8988T (cell line): ENCODE results near the gene MARK1.
"Not testable (repeated sequence)": the region's sequence is repeated elsewhere in the genome, so short reads cannot be mapped to it uniquely, and the experiment has no call there.

ENCODE experiments used
- DNase-seq: peaks from one replicate; pipeline ENCODE4 v3.0.0; 2011

The MARK1 gene

GRCh38 chr1:220529521-220530020 lies 1.6 kb downstream of the MARK1 start:
- no peak for DNase-seq

DNA sequence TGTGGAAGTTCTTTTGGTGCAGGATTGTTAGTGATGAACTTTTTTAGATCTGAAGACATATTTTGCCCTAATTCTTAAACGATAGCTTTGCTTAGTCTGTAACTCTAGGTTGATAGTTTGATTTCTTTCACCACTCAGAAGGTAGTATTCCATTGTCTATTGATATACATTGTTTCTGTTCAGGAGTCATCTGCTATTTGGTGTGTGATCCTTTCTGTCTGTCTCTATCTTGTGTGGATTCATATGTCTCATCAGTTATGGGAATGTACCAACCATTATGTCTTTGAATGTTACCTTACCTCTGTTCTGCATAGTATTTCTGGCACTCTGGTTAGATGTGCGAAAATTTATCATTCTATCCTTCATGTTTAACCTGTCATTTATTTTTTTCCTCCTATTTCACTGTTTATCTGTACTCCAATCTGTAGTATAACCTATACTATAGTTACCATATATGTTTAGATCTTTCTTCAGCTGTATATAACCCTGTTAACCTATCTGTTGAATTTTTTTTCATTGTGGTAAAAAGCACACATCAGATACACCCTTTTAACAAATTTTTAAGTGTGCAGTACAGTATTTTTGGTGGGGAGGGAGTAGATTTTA lies 5.7 kb downstream of the MARK1 start:
- DNase-seq = no peak

DNA sequence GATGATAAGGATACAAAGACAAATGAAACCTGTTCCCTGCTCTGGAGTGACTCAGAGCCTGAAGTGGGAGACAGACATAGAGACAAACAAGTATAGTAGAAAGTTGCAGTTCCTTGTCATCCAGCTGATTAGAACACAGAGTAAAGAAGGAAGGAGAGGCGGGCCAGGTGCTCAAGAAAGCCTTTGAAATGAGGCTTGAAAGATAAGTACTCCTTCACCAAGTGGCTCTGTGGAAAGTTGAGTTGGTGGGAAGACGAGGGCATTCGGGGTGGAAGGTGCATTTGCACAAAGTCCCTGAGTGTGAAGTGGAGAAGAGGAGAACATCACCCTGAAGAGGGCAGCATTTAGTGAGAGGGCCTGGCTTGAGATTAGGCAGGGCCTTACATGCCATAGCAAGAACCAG lies 17.0 kb downstream of the MARK1 start:
- no peak for DNase-seq

GRCh38 chr1:220550811-220551399 lies 23.0 kb downstream of the MARK1 start:
- no peak for DNase-seq

- DNase-seq = no peak
These were observed 23.8 kb downstream of the MARK1 start for GRCh38 chr1:220551718-220552117.

- no peak for DNase-seq
These were observed 24.8 kb downstream of the MARK1 start for GRCh38 chr1:220552672-220553260.

DNA sequence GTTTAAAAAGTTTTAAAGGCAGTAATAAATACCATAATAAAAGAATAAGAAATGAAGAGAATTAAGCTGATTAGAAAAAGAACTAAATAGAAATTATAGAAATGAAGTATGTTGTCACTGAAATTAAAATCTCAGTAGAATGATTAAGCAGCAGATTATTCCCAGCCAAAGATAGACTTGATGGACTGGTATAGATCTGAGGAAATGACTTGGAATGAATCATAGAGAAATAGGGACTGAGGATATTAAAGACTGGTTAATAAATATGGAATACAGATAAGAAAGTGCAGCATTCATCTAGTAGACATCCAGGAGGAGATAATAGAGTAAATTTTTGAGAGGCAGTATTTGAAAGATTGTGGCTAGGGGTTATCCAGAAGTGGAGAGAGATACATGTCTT lies 28.7 kb downstream of the MARK1 start:
- DNase-seq = no peak

- no peak for DNase-seq
These were observed 35.6 kb downstream of the MARK1 start for GRCh38 chr1:220563564-220563963.

DNA sequence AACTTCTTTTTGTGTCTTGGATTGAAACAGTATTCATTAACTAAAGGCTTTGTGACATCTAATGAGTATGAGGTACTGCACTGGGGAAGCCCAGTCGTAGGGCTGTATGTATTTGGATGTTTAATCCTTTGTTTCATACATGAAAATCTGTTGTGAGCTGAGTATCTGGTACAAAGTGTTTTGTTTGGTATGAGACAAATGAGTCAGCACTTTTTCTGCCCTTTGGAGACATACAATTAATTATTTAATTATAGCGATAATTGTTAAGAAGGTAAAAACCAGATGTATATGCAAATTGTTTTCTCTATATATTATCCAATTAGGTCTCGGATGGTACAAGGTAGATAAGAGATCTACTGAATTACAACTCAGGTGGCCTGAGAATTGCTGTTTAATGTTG lies 36.3 kb downstream of the MARK1 start:
- DNase-seq = no peak

DNA sequence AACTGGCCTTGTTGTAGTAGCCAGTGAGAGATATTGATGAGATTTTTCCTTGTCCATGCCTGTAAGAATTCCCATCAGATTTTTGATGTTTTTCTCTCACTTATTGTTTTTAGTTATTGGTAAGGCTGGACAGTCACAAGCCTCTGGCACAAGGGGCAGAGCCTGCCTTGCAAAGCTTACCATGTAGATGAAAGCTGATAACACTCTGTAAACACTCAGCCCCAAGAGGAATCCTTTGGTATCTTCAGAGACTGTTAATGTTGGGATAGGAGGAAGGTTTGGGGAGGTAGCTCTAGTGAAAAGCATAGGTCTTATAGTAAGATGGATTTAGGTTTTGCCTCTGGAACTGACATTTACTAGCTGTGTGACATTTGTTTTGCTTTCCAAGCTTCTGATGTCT lies 37.7 kb downstream of the MARK1 start:
- DNase-seq = no peak

GRCh38 chr1:220566869-220567268 lies 38.9 kb downstream of the MARK1 start:
- no peak for DNase-seq

DNA sequence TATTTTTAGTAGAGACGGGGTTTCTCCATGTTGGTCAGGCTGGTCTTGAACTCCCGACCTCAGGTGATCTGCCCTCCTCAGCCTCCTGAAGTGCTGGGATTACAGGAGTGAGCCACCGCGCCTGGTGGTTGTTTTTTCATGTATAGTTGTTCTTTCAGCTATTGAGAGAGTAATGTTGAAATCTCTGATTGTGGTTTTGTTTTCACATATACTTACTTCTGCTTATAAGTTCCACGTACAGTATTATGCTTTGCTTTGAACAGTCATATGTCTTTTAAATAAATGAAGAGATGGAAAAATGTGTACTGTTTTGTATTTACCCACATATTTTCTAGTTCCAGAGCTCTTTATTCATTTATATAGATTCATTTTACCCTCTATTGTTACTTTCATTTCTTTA lies 44.5 kb downstream of the MARK1 start:
- DNase-seq = no peak

DNA sequence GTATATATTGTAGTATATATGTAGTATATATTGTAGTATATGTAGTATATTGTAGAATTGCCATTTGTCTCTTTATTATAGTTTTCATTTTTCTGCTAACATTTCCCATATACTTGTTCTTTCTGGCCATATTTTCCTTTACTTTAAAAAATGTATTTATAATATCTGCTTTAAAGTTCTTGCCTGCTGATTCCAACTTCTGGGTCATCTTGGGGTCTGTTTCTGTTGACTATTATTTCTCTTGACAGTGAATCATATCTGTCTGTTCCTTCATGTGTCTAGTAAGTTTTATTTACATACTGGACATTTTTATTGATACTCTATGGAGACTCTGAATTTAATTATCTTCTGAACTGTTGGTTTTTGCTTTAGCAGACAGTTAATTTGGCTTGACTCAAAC lies 45.9 kb downstream of the MARK1 start:
- DNase-seq = no peak

DNA sequence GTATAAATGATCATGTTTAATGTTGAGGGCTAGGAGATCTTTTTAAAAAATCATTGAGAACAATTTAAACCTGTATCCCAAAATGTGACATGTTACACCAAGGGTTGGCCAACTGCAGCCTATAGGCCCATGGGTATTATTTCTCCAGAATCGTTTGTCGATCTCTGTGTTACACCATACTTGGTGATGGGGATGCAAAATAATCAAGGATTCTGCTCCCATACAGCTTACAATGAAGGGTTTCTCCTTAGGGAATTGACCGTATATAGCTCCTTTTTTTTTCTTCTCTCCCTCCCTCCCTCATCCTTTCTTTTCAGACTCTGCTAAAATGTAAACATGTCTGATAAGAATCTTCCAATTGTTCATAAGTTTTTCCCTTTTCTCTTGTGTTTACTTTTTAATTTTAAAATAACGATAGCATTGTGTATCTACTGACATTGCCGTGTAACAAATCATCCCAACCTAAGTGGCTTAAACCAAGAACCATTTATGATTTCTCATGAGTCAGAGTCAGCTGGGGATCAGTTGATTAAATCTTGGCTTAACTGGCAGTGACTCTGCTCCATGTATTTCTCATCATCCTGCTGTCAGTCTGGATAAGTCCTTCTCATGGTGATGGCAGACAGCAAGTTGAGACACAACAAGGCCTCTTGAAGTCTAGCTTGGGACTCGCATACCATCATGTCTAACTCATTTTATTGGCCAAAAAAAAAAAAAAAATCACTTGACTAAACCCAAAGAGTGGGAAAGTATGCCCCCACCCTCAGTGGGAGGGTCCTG lies 48.0 kb downstream of the MARK1 start:
- no peak for DNase-seq

DNA sequence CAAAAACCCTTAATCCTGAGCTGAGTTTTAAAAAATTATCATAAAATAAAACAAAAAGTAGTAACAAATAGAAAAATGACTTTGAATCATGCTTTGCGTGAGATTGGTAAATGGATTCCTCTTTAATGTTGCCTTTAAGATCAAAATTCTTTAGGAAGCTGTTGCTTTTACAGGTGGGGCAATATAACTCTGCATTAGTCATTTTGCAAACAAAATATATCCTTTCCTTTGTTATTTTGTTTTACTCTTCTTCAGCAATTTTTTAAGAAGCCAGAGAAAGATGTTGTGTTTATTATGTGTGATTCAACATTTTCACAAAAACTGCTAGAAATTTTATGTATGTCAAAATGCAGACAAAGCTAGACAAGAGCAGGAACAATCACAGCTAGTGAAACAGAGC lies 50.0 kb downstream of the MARK1 start:
- no peak for DNase-seq

GRCh38 chr1:220579317-220579716 lies 51.4 kb downstream of the MARK1 start:
- no peak for DNase-seq

GRCh38 chr1:220592714-220593113 lies 64.8 kb downstream of the MARK1 start:
- no peak for DNase-seq

- DNase-seq = no peak
These were observed 66.4 kb downstream of the MARK1 start for GRCh38 chr1:220594356-220594755.

DNA sequence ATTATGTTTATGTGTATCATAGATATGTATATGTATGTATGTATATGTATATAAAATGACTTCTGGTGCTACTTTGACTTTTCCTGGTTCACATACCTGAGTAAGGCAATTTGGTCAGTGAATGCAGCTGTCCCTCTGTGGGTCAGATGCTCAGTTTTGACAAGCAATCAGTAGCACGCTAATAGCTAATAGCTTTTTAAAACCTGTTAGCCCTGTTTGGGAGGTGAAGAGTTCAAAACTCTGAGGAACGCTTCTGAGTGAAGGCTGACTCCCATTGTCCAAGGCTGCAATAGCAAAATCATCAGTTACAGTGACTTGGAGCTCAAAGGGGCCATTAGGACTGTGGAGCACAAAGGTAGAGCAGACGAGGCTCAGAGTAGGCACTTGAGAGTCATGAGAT lies 67.2 kb downstream of the MARK1 start:
- no peak for DNase-seq

DNA sequence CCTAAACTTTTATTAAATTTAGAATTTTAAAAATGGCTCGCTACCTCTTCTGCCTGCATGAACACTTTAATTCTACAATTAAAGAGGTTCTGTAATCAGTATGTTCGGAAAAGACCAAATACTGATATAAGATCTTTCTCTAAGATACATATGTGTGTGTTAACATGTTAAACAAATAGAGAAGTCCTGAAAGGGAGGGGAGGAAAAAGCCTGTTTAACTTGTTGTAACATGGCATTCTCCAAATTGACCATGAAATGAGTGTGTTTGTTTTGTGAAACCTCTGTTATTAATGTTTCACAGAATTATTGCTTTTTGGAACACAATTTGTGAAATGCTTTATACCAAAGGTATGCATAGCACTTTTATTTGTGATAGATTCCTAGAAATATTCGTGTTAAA lies 77.0 kb downstream of the MARK1 start:
- DNase-seq = no peak

DNA sequence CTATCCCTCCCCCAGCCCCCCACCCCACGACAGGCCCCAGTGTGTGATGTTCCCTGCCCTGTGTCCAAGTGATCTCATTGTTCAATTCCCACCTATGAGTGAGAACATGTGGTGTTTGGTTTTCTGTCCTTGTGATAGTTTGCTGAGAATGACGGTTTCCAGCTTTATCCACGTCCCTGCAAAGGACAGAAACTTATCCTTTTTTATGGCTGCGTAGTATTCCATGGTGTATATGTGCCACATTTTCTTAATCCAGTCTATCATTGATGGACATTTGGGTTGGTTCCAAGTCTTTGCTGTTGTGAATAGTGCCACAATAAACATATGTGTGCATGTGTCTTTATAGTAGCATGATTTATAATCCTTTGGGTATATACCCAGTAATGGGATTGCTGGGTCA lies 77.7 kb downstream of the MARK1 start:
- not testable (repeated sequence) for DNase-seq

- not testable (repeated sequence) for DNase-seq
These were observed 83.2 kb downstream of the MARK1 start for GRCh38 chr1:220611100-220611499.

- no peak for DNase-seq
These were observed 88.9 kb downstream of the MARK1 start for GRCh38 chr1:220616836-220617235.

- DNase-seq = no peak
These were observed 100.5 kb downstream of the MARK1 start for GRCh38 chr1:220628431-220628830.
